HEK293 (cell line): ENCODE results near the gene CDK17.

Experiments
- CTCF ChIA-PET: fragments of 350-600 bp; formaldehyde crosslinking; extraction: SDS; loops from one replicate; lab custom pipeline; 2021; ENCODE audit warnings: antibody characterized with exemption; lab: Yijun Ruan, JAX
- POLR2A ChIA-PET: fragments of 300-600 bp; formaldehyde crosslinking; extraction: SDS; loops from one replicate; lab custom pipeline; 2020; ENCODE audit warnings: antibody characterized with exemption, inconsistent platforms; lab: Yijun Ruan, JAX
- H3K27ac ChIP-seq: fragments of 200-500 bp; sonication (Bioruptor generic); 2 replicates; pipeline ENCODE4 v1.5.1; 2014; ENCODE audit warnings: low read depth, low read length, control low read depth, inconsistent platforms; ENCODE audit errors: extremely low read depth
- H3K36me3 ChIP-seq, 2 experiments: fragments of 200-500 bp in 1 of 2; sonication (Bioruptor generic) in 1 of 2; 1 replicate in 1 of 2; 2 replicates in 1 of 2; pipeline ENCODE4 v1.5.1; 2014 to 2017; ENCODE audit warnings: inconsistent platforms in 2 of 2, low read length in 2 of 2; ENCODE audit not compliant: control insufficient read depth in 2 of 2, insufficient read depth in 1 of 2
- H3K4me1 ChIP-seq: fragments of 200-500 bp; sonication (Bioruptor generic); 2 replicates; pipeline ENCODE4 v1.5.1; 2014; ENCODE audit warnings: mild to moderate bottlenecking, low read length, inconsistent platforms; ENCODE audit not compliant: control insufficient read depth, insufficient read depth
- H3K4me3 ChIP-seq: 2 replicates; pipeline ENCODE4 v1.5.1; 2011; ENCODE audit warnings: low read depth, mild to moderate bottlenecking, control low read depth, low read length, moderate library complexity
- H3K9me3 ChIP-seq: fragments of 200-500 bp; sonication (Bioruptor generic); 2 replicates; pipeline ENCODE4 v1.5.1; 2014; ENCODE audit warnings: low read depth, low read length, inconsistent platforms; ENCODE audit not compliant: control insufficient read depth, insufficient read depth
- HOXA7 ChIP-seq: sonication (generic); formaldehyde crosslinking; IDR thresholded peaks from 2 replicates; pipeline ENCODE4 v1.8.1; 2022; ENCODE audit warnings: missing genetic modification reagents, borderline replicate concordance
- KLF8 ChIP-seq: fragments of 450-650 bp; formaldehyde crosslinking; IDR thresholded peaks from 2 replicates; pipeline ENCODE4 v1.5.1; 2016; ENCODE audit warnings: missing biosample characterization, missing genetic modification characterization
- PRDM1 ChIP-seq: fragments of 450-650 bp; formaldehyde crosslinking; IDR thresholded peaks from 2 replicates; pipeline ENCODE4; 2016; ENCODE audit warnings: missing biosample characterization, missing genetic modification characterization
- PRDM10 ChIP-seq: fragments of 450-650 bp; formaldehyde crosslinking; IDR thresholded peaks from 2 replicates; pipeline ENCODE4 v1.5.1; 2016; ENCODE audit warnings: missing biosample characterization, missing genetic modification characterization
- TCF7L2 ChIP-seq: IDR thresholded peaks from 2 replicates; pipeline ENCODE4 v1.6.1; 2011; ENCODE audit warnings: low read depth, mild to moderate bottlenecking, inconsistent platforms, low read length, moderate library complexity, borderline replicate concordance
- YY2 ChIP-seq: fragments of 450-650 bp; formaldehyde crosslinking; IDR thresholded peaks from 2 replicates; pipeline ENCODE4 v1.5.1; 2016; ENCODE audit warnings: missing biosample characterization, missing genetic modification characterization
- ZBTB21 ChIP-seq: fragments of 450-650 bp; formaldehyde crosslinking; IDR thresholded peaks from 2 replicates; pipeline ENCODE4 v1.5.1; 2017; ENCODE audit warnings: missing biosample characterization, missing genetic modification characterization
- ZBTB48 ChIP-seq: fragments of 450-650 bp; formaldehyde crosslinking; IDR thresholded peaks from 2 replicates; pipeline ENCODE4 v1.5.1; 2016; ENCODE audit warnings: missing biosample characterization, missing genetic modification characterization
- ZIC2 ChIP-seq: fragments of 450-650 bp; formaldehyde crosslinking; IDR thresholded peaks from 2 replicates; pipeline ENCODE4 v1.5.1; 2016; ENCODE audit warnings: missing biosample characterization, missing genetic modification characterization
- ZNF202 ChIP-seq: fragments of 450-650 bp; formaldehyde crosslinking; IDR thresholded peaks from 2 replicates; pipeline ENCODE4 v1.5.1; 2016; ENCODE audit warnings: missing biosample characterization, missing genetic modification characterization, borderline replicate concordance
- ZNF366 ChIP-seq: fragments of 450-650 bp; formaldehyde crosslinking; conservative IDR thresholded peaks from 2 replicates; pipeline ENCODE4 v1.5.1; 2016; ENCODE audit warnings: missing biosample characterization, missing genetic modification characterization
- ZNF510 ChIP-seq: fragments of 450-650 bp; formaldehyde crosslinking; IDR thresholded peaks from 2 replicates; pipeline ENCODE4 v1.5.1; 2018; ENCODE audit warnings: mild to moderate bottlenecking, missing genetic modification characterization, missing biosample characterization; ENCODE audit not compliant: insufficient replicate concordance
- ZNF514 ChIP-seq: fragments of 450-650 bp; formaldehyde crosslinking; IDR thresholded peaks from 2 replicates; pipeline ENCODE4 v1.5.1; 2016; ENCODE audit warnings: missing biosample characterization, missing genetic modification characterization
- ZNF529 ChIP-seq: fragments of 450-650 bp; formaldehyde crosslinking; IDR thresholded peaks from 2 replicates; pipeline ENCODE4 v1.5.1; 2017; ENCODE audit warnings: missing genetic modification characterization, missing biosample characterization; ENCODE audit not compliant: insufficient replicate concordance
- ZNF580 ChIP-seq: fragments of 450-650 bp; formaldehyde crosslinking; IDR thresholded peaks from 2 replicates; pipeline ENCODE4 v1.5.1; 2016; ENCODE audit warnings: missing biosample characterization, missing genetic modification characterization
- ZNF830 ChIP-seq: fragments of 450-650 bp; IDR thresholded peaks from 2 replicates; pipeline ENCODE4 v1.5.0; 2018; ENCODE audit warnings: missing biosample characterization, missing genetic modification characterization, low read depth, mild to moderate bottlenecking, moderate library complexity
- ZSCAN4 ChIP-seq: fragments of 450-650 bp; formaldehyde crosslinking; IDR thresholded peaks from 2 replicates; pipeline ENCODE4 v1.5.1; 2017; ENCODE audit warnings: missing biosample characterization, missing genetic modification characterization
- TF ChIP-seq, protein P1 (sequence below): fragments of 450-650 bp; formaldehyde crosslinking; IDR thresholded peaks from 2 replicates; pipeline ENCODE4 v1.5.1; 2016; ENCODE audit warnings: missing biosample characterization, missing genetic modification characterization

The CDK17 gene

GRCh38 chr12:96235484-96235826, 164.8 kb downstream of the CDK17 start:
- POLR2A ChIA-PET = no interaction called here
- H3K27ac ChIP-seq = no peak overlapping the region
- no peaks in the 10 kb centered on the region for H3K9me3 ChIP-seq
- no peak overlapping the region for H3K4me3 ChIP-seq
- H3K4me1 ChIP-seq = no peaks in the 10 kb centered on the region
- TF ChIP-seq ZIC2 (tag by site-specific recombination) = no peak
- TF ChIP-seq ZBTB21 (tag by site-specific recombination) = no peak
- no peak for TF ChIP-seq KLF8
- TF ChIP-seq, all 188 proteins: peak for 0
- CTCF ChIA-PET = no interaction called here
- H3K36me3 ChIP-seq = no peaks in the 10 kb centered on the region

GRCh38 chr12:96234591-96235483, 165.4 kb downstream of the CDK17 start:
- no peak overlapping the region for H3K4me3 ChIP-seq
- no peaks in the 10 kb centered on the region for H3K4me1 ChIP-seq
- no peak overlapping the region for H3K27ac ChIP-seq
- no peak for TF ChIP-seq TCF7L2
- TF ChIP-seq ZIC2 (tag by site-specific recombination) = peak; percentile 33; the same call in 1 of the 2 replicates
- POLR2A ChIA-PET = no interaction called here
- CTCF ChIA-PET = interaction anchor here (0.6 kb wide), 1 partner anchor 208 kb away, joined by 3 read pairs; no protein-coding TSS in a partner anchor
- no peaks in the 10 kb centered on the region for H3K9me3 ChIP-seq
- H3K36me3 ChIP-seq = no peaks in the 10 kb centered on the region

- POLR2A ChIA-PET = interaction anchor here (0.6 kb wide), 1 partner anchor 119 kb away, joined by 4 read pairs; no protein-coding TSS in a partner anchor
- no peaks in the 10 kb centered on the region for H3K36me3 ChIP-seq
- TF ChIP-seq, protein P1, sequence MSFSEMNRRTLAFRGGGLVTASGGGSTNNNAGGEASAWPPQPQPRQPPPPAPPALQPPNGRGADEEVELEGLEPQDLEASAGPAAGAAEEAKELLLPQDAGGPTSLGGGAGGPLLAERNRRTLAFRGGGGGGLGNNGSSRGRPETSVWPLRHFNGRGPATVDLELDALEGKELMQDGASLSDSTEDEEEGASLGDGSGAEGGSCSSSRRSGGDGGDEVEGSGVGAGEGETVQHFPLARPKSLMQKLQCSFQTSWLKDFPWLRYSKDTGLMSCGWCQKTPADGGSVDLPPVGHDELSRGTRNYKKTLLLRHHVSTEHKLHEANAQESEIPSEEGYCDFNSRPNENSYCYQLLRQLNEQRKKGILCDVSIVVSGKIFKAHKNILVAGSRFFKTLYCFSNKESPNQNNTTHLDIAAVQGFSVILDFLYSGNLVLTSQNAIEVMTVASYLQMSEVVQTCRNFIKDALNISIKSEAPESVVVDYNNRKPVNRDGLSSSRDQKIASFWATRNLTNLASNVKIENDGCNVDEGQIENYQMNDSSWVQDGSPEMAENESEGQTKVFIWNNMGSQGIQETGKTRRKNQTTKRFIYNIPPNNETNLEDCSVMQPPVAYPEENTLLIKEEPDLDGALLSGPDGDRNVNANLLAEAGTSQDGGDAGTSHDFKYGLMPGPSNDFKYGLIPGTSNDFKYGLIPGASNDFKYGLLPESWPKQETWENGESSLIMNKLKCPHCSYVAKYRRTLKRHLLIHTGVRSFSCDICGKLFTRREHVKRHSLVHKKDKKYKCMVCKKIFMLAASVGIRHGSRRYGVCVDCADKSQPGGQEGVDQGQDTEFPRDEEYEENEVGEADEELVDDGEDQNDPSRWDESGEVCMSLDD (tag by site-specific recombination) = no peak
- TF ChIP-seq ZNF510 (no peak), PRDM10 (tag by site-specific recombination) (no peak), ZSCAN4 (tag by site-specific recombination) (no peak), HOXA7 (CRISPR knock-in tag) (no peak), ZNF514 (tag by site-specific recombination) (no peak), ZNF830 (tag by site-specific recombination) (no peak), ZNF202 (tag by site-specific recombination) (no peak), ZNF529 (no peak), PRDM1 (tag by site-specific recombination) (no peak), YY2 (no peak), ZNF580 (no peak), ZBTB48 (tag by site-specific recombination) (no peak), ZNF366 (tag by site-specific recombination) (no peak)
These were observed 166.2 kb downstream of the CDK17 start for GRCh38 chr12:96233939-96234461.

More at GRCh38 chr12:96233939-96234461, 166.2 kb downstream of the CDK17 start:
- Histone ChIP-seq H3K9me3 (no peaks in the 10 kb centered on the region), H3K27ac (no peak overlapping the region), H3K4me3 (no peak overlapping the region), H3K4me1 (no peaks in the 10 kb centered on the region)
- CTCF ChIA-PET = interaction anchor here (0.6 to 0.9 kb wide), 3 partner anchors 9 to 207 kb away, joined by 3 to 5 read pairs (median 3); no protein-coding TSS in a partner anchor
